Muscle of back (tissue), 11 donors: Measurements from ENCODE around the gene TBC1D20. TPM values are rescaled to one million over a fixed set of nuclear protein-coding genes. Genes with fewer than 3 reads are reported as not detected.
A peak's percentile ranks its signal among the peaks of the same experiment; 100 is the strongest.
"Not testable (repeated sequence)": the region's sequence is repeated elsewhere in the genome, so short reads cannot be mapped to it uniquely, and the experiment has no call there.

Source experiments
- DNase-seq, 3 donors: peaks; one replicate each; pipeline versions ENCODE4 v3.0.0 to v3.0.0-alpha.2; 2013
- polyA plus RNA-seq, 10 donors: library from polyadenylated mRNA; unstranded; fragments of 120-200 nt; gene quantifications; one replicate each; pipeline ENCODE4 v1.2.1, GENCODE V29; 2013; ENCODE audit not compliant: insufficient read length in 10 of 10

The TBC1D20 gene
- polyA plus RNA-seq, 10 donors = 27.3 to 35.0 (median 29.8) TPM

DNA sequence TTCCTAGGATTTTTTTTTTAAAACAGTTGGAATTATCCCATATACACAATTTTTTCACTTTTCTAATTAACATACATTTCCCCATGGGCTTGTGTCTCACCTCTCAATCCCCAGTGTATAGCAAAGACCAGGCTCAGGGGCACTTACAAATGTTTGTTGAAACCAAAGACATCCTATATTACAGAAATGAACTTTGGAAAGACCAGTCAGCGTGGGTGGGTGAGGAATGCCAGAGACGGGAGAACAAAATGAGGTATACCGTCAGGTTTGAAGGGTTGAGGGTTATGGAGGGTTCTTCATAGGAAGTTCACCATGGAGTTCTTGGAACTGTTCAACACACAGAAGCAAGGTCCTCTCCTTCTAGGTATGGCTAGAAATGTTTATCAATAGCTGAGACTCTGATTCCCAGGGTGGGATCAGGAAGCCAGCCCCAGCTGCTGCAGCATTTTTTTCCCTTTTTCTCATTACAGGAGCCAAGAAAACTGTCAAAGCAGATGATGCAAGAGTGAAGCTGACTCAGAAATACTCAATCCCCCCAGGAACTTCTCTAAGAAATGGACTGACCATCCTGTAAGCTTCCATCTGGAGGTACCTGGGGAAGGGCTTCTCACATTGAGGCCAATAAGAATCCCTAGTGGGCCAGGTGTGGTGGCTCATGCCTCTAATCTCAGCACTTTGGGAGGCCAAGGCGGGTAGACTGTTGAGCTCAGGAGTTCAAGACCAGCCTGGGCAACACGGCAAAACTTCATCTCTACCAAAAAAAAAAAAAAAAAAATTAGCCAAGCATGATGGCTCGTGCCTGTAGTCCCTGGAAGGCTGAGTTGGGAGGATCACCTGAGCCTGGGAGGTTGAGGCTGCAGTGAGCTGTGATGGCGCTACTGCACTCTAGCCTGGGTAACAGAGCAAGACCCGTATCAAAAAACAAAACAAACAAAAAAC, 15.9 kb upstream of the TBC1D20 start:
- DNase-seq = peak in 2 of 3 donors; percentile 52 to 61

DNA sequence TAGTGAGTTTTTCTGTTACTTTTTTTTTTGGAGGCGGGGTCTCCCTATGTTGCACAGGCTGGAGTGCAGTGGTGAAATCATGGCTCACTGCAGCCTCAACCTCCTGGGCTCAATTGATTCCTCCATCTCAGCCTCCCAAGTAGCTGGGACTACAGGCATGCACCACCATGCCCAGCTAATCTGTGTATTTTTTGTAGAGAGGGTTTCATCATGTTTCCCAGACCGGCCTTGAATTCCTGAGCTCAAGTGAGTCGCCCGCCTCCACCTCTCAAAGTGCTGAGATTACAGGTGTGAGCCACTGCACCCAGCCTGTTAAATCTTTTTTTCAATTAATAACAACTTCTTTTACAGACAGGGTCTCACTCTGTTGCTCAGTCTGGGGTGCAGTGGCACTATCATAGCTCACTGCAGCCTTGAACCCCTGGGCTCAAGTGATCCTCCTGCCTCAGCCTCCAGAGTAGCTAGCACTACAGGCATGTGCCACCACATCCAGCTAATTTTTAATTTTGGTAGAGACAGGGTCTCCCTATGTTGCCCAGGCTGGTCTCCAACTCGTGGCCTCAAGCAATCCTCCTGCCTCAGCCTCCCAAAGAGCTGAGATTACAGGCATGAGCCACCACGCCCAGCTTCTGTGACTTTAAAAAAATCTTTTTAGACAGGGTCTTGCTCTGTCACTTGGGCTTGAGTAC, 14.4 kb upstream of the TBC1D20 start:
- DNase-seq = not testable (repeated sequence)

DNA sequence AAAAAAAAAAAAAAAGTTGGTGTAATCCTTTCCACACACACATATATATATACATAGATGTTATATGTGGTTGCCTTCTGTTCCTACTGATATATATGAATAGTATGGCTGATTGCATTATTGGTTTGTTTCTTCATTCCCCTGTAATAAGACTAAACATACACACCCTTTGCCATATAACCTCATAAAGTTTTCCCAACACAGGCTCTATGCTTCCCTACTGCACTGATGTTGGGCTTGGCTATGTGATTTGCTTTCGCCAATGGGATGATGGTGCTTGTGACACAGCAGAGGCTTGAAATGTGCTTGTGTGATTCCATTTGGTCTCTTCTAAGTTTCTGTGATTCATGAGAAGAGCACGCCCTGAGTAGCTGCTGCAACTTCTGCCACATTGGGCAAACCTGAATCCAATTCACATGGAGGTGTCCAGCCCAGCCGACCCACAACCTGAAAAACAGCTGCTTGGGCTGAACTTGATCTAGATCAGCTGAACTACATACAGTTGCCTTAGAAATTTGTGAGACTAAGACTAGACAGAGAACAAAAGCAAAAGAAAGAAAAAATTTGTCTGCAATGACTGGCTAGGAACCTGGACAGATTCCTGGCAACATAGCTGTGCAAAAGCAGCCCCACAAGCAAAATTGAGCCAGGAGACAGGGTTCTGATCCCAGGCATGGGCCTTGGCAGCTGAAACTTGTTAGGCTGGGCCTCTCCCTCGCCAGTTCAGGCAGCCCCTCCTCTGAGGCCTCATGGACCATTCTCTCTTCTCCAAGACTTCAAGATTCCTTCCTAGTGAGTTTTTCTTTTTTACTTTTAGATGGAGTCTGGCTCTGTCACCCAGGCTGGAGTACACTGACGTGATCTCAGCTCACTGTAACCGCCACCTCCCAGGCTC, 13.4 kb upstream of the TBC1D20 start:
- peak in 1 of 3 donors; percentile 41 for DNase-seq

DNA sequence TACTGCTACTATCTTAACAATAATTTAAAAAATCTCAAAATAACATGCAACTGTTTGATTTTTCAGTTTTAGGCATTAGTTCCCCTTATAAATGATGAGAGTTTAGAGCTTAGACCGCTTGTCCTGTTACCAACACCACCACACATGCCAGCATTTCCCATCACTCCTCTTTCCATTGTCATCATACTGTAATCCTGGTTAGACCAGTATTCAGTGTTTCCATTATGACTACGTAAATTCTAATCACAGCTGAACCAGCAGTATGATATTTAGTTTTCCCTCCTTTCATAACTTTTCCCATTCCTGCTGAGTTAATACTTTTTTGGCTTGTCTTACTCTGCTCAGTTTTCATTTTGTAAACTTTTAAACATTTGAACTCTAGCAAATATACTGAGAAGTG, 12.2 kb upstream of the TBC1D20 start:
- DNase-seq = no peak

DNA sequence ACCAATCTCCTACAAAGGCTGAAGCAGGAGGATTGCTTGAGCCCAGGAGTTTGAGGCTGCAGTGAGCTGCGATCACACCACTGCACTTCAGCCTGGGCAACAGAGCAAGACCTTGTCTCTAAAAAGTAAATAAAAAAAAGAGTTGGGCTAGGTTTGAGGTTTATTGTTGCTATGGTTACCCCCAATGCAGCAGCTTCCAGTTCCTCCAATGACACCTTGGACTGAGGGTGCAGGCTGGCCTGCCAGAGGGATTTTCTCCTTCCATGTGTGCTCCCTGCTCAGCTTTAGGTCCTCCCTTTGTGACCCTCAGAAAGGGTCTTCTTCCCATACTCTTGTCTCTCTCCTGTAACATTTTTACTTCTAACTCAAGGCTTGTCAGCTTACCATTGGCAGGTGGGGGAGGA, 10.6 kb upstream of the TBC1D20 start:
- no peak for DNase-seq

DNA sequence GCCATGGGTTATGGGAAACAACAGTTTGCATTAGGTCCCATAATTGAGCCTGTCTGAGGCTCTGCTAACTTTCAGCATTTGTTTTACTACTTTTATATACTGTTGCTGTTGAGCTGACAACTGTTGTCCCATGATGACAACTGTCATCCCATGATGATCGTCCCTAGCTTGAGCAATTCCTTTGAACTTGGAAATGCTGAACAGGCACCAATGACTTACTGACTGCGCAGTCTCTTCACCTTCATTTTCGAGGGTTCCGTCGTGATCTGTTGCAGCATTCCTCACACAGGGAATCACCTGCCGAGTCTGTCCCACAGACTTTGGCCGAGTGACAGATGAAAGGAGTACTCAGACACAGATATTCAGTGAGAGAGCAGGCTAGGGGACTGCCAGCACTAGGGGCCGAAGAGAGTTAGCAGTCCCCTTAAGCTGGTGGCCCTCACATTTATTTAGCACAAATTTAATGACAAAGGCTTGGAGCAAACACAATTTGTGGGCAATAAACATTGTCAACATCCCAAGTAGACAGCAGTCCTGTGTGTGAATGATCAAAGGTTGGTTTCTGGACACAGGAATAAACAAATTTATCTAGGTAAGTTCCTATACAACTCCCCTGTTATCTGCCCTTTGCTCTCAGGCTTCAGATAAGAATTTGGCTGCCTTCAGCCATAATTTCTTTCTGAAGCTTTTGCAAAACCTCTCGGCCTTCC, 10.0 kb upstream of the TBC1D20 start:
- DNase-seq = no peak

DNA sequence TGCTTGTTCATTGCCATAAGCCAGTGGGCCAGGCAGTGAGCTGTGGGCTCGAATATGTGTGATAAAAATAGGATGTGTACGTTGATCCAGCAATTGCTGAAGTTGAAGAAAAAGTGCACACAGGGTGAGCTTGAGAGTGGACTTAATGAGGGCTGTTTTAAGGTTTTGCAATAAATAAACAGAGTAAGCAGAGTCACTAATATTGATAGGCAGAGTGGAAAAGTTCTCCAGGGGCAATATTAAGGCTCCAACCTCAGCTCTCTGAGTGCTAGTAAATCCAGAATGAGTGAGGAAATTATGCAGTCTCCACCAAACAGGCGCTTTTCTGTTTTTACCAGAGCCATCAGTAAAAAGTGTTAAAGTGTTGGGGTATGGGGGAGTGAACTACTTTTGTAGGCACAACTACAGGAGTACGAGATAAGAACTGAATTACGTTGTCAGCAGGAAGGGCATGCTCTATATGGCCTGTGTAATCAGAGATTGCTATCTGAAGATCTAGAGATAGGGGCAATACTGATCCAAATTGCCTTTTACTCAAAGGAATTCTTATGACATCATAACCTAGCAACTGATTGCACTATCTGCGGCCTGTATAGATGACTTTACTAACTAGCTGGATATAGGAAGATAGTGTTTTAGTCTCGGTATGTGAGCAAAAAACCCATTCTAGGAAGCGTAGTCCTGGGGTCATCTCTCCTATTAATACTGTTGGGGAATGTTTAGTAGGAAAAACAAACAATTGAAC, 7.6 kb upstream of the TBC1D20 start:
- no peak for DNase-seq

DNA sequence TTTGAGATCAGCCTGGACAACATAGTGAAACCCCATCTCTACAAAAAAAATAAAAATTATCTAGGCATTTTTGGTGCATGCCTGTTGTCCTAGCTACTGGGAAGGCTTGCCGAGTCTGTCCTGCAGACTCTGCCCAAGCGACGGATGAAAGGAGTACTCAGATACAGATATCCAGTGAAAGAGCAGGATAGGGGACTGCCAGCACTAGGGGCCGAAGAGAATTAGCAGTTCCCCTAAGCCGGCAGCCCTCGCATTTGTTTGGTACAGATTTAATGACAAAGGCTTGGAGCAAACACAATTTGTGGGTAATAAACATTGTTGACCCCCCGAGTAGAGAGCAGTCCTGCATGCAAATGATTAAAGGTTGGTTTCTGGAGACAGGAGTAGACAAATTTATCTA, 5.4 kb upstream of the TBC1D20 start:
- no peak for DNase-seq

DNA sequence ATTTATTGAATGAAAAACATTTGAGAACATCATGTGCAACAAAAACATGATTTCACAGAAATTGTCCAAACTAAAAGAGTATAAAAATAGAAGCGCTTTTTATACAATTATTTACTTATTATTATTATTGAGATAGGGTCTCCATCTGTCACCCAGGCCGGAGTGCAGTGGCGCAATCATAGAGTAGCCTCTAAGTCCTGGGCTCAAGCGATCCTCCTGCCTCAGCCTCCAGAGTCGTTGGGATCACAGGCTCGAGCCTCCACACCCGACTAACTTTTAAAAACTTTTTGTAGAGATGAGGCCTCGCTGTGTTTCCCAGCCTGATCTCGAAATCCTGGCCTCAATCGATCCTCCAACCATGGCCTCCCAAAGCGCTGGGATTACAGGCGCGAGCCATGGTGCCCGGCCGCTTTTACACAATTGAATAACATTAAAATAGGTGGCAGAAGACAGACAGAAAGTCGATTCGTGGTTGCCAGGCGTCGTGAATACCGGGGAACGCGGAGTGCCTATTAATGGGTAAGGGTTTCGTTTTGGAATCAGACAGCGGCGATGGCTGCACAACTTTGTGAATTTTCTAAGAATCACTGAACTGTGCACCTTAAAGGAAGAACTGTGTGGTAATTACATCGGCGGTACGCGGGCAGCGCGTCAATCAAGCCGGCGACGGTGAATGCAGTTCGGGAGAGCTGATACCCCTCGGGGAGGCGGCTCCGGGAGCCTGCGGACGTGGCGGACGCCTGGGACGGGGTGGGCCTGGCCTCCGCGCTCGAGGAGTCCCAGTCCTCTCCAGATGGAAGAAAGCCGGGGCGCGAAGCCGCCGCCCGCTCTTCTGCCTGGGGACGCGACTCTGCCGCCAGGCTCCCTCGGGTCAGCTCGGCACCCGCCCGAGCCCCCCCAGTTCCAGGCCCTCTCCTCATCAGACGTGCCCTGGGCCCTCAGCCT, 807 bp downstream of the TBC1D20 start:
- peak; percentile 20 to 82 (median 55) for DNase-seq

DNA sequence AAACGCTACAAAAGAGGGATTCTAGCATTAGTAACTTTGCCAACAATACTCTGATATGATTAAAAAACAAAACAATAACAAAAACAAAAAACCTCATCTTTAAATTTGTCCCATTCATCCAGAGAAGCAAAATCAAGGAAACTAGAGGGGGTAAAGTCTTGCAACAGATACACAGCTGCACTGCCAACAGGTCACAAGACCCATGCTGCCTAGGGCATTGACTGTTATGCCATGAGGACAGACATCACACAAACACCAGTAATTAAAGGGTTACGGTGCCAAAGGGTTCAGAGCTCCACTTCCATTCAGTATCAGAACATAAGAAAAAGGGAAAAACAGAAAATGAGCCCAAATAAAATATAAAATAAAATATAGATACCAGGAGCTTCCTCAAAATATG, 1.6 kb downstream of the TBC1D20 start:
- peak in 1 of 3 donors; percentile 25 for DNase-seq

DNA sequence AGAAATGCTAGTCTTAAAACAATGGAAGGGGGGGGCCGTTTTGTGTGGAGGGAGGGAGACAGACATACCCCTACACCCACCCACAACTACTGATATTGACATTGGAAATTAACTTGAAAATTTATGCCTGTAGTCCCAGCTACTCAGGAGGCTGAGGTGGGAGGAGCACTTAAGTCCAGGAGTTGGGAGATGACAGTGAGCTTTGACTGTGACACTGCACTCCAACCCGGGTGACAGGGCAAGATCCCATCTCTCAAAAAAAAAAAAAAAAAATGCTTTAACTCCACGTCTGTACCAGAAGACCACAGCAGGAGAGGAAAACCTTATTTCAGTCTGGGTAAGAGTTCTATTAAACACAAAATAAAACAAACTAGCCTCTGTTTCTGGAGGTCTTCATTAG, 2.2 kb downstream of the TBC1D20 start:
- no peak for DNase-seq

DNA sequence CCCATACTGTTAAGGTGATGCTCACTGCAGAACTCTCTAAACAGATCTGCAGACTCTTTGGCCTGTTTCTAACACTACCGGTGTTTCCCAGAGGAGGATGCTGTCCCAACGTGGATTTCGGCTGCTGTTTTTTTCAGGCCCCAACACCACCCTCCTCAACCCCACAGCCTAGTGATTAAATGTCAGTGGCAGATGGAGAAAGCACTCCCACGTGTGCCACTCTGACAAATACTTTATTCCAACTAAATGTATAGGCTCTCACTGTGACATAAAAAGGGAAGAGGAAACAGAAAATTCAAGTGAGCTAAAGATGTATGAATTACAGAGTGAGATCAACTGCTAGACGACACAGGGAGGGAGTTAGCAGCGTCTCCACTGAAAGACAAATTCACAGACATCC, 3.6 kb downstream of the TBC1D20 start:
- DNase-seq = no peak

DNA sequence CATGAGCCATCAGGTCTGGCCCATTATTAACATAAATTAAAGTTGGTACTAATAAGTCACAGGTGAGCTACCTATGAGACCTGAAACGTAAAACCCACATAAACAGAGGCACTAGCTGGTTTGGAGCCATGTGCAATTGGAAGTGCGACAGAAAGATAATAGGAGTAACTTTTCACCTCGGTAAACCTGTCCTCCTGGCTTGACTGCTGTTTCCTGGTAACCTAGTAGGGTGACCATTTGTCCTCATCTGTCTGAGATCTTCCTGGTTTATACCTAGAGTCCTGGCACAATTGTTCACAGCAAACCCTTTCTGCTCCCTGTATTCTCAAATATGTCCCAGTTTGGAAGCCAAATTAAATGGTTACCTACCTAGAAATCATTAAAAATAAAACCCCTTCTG, 7.4 kb downstream of the TBC1D20 start:
- no peak for DNase-seq

DNA sequence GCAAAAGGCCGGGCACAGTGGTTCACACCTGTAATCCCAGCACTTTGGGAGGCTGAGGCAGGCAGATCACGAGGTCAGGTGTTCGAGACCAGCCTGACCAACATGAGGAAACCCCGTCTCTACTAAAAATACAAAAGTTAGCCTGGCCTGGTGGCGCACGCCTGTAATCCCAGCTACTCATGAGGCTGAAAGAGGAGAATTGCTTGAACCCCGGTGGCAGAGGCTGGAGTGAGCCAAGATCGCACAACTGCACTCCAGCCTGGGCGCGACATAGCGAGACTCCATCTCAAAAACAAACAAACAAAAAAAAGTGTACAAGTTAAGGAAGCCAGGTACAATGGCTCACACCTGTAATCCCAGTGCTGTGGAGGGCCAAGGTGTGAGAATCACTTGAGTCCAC, 10.3 kb downstream of the TBC1D20 start:
- DNase-seq = not testable (repeated sequence)

DNA sequence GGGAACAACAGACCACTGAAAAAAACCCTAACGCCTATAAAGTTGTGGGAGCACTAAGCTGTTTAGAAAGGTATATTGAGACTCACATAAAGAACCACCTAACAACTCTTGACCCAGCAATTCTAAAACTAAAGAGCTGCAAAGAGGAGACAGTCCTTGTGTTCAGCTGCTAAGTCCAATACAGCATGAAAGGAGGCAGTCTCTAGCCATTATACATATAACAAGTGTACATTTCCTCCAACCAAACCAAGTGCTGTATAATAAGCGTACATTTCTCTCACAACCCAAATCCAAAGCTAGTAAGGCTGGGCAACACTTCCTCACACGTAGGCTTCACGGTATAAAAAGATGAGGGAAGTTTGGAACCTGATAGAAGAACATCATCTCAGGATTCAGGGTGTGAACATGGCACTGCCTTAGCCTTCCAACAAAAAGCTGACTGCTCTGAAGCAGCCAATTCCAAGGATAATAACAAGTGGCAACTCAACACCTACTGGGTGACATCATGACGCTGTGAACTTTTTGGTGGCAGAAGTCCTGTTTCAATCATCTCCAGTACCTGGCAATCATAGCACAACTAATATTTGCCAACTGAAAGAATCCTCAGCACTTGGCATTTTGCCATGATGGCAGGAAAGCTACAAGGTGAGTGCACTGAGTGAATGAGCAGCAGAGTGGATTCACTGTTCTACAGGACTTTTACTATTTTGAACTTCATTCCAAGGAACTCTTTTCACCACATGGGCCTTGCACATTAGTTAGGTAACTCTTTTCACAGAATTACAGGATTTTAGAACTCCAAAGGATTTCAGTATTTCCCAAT, 16.6 kb downstream of the TBC1D20 start:
- no peak for DNase-seq

DNA sequence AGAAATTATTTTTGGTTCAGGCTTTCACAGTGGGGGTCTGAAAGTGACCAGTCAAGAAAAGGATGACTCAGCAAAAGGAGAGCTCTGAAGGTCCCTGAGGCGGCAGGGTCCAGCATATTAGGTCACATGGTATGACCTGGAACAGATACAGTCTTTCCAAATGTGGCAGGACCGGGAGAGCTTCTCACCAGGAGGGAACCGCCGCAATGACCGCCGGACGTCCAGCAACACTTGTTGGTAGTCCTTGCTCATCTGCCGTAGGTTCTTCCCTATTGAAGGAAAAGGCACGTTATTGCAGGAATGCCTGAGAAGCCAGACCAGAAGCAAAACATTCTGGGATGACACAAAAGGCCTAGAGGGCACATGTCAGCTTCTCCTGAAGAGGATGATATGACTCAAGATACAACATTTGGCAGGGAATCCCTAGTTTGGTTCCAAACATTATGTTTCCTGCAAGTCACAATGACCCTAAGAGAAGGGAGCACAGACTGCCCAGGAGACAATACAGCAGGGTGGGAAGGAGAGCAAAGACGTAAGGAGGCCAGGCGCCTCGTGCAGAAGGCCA, 17.4 kb downstream of the TBC1D20 start:
- no peak for DNase-seq

DNA sequence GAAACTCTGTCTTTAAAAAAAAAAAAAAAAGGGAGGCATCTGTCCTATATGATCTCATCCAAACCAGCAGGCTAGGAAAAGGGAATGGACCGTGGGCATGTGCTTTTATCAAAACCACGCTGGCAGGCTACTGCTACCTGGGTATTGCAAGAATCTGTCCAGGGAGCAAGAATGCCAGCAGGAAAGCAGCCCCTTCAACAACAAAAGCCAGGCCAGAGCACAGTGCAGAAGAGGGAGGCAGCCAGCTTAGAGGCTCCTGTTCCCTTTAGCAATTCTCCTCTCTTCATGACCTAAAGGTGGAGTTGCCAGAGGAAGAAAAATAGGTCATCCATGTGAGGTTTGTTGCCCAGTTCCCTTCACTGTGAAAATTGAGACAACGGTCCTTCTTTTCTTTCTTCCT, 18.2 kb downstream of the TBC1D20 start:
- DNase-seq = no peak

DNA sequence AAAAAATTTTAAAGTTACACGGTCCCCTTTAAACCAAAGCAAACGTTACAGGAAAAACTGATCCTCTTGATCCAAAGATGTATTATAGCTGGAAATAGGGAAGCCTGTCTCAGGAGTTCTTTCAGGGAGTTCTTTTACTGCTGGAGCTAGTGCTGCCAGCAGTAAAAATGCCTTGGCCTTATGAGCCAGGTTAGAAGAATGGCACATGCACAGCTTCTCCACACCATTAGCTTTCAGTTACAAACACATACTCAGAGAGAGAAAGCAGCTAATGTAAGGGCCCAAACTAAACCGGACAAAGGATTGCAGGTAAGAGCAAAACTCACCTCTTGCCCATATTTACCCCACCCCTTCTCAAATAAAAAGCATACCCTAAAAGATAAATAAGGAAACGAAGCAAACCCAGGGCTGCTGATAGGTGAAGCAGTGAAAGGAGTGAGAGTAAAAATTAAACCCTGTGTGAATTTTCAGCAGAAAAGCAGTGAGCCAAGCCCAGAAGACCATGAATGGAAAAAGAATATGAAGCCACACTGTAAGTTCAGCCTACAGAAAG, 19.0 kb downstream of the TBC1D20 start:
- no peak for DNase-seq
